HEK293 (cell line): ENCODE data around the gene FCGBP.

ENCODE experiments used
- KLF8 ChIP-seq: fragments of 450-650 bp; formaldehyde crosslinking; IDR thresholded peaks from 2 replicates; pipeline ENCODE4 v1.5.1; 2016; ENCODE audit warnings: missing biosample characterization, missing genetic modification characterization
- PBX3 ChIP-seq: sonication (generic); formaldehyde crosslinking; IDR thresholded peaks from 2 replicates; pipeline ENCODE4 v1.8.1; 2022; ENCODE audit warnings: mild to moderate bottlenecking, moderate library complexity, missing genetic modification reagents
- YY1 ChIP-seq: fragments of 450-650 bp; formaldehyde crosslinking; IDR thresholded peaks from 2 replicates; pipeline ENCODE4 v1.5.1; 2018; ENCODE audit warnings: missing biosample characterization, missing genetic modification characterization
- ZFP37 ChIP-seq: fragments of 450-650 bp; formaldehyde crosslinking; IDR thresholded peaks from 2 replicates; pipeline ENCODE4 v1.5.1; 2016; ENCODE audit warnings: missing biosample characterization, missing genetic modification characterization
- ZNF140 ChIP-seq: fragments of 450-650 bp; formaldehyde crosslinking; IDR thresholded peaks from 2 replicates; pipeline ENCODE4 v1.5.1; 2016; ENCODE audit warnings: missing biosample characterization, missing genetic modification characterization
- TF ChIP-seq, protein P1 (sequence below): fragments of 450-650 bp; formaldehyde crosslinking; IDR thresholded peaks from 2 replicates; pipeline ENCODE4 v1.5.1; 2016; ENCODE audit warnings: missing biosample characterization, missing genetic modification characterization
- TF ChIP-seq, protein P2 (sequence below): fragments of 450-650 bp; formaldehyde crosslinking; IDR thresholded peaks from 2 replicates; pipeline ENCODE4 v1.5.1; 2016; ENCODE audit warnings: missing biosample characterization, missing genetic modification characterization

DNA sequence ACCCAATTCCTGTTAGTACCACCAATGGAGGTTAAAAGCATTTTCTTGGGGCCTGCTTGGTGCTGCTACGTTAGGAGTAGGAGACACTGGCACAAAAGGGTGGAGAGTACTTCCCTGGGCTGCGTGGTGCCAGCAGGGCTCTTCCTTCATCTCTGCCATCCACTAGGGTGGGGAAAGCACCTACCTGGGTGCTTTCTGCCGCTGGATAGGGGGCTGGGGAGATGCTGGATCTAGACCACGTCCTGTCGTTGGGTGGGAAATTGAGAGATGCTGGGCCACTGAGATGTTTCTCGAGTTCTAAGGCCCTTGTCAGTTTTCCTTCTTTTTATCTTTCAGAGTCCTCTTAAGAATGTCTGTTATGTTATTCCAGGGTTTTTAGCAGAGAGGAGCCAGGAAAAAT lies 6.7 kb upstream of the FCGBP start:
- TF ChIP-seq, protein P1, sequence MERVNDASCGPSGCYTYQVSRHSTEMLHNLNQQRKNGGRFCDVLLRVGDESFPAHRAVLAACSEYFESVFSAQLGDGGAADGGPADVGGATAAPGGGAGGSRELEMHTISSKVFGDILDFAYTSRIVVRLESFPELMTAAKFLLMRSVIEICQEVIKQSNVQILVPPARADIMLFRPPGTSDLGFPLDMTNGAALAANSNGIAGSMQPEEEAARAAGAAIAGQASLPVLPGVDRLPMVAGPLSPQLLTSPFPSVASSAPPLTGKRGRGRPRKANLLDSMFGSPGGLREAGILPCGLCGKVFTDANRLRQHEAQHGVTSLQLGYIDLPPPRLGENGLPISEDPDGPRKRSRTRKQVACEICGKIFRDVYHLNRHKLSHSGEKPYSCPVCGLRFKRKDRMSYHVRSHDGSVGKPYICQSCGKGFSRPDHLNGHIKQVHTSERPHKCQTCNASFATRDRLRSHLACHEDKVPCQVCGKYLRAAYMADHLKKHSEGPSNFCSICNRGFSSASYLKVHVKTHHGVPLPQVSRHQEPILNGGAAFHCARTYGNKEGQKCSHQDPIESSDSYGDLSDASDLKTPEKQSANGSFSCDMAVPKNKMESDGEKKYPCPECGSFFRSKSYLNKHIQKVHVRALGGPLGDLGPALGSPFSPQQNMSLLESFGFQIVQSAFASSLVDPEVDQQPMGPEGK: no peak
- TF ChIP-seq, protein P2, sequence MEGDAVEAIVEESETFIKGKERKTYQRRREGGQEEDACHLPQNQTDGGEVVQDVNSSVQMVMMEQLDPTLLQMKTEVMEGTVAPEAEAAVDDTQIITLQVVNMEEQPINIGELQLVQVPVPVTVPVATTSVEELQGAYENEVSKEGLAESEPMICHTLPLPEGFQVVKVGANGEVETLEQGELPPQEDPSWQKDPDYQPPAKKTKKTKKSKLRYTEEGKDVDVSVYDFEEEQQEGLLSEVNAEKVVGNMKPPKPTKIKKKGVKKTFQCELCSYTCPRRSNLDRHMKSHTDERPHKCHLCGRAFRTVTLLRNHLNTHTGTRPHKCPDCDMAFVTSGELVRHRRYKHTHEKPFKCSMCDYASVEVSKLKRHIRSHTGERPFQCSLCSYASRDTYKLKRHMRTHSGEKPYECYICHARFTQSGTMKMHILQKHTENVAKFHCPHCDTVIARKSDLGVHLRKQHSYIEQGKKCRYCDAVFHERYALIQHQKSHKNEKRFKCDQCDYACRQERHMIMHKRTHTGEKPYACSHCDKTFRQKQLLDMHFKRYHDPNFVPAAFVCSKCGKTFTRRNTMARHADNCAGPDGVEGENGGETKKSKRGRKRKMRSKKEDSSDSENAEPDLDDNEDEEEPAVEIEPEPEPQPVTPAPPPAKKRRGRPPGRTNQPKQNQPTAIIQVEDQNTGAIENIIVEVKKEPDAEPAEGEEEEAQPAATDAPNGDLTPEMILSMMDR: no peak
- TF ChIP-seq YY1 (no peak), PBX3 (CRISPR knock-in tag) (no peak), KLF8 (tag by site-specific recombination) (no peak), ZFP37 (tag by site-specific recombination) (no peak), ZNF140 (tag by site-specific recombination) (no peak)
